ENCODE measurements around the gene P2RX7. TPM values are rescaled to one million over a fixed set of nuclear protein-coding genes. Genes with fewer than 3 reads are reported as not detected.

The P2RX7 gene
- total and polyA plus RNA-seq, 12 donors: 1.2 to 13.5 (median 6.2) TPM

GRCh38 chr12:121212875-121213274, 80.2 kb downstream of the P2RX7 start:
- Histone ChIP-seq H3K4me1 (replicated peaks in 1 of 2) (peaks cover 12 to 36% of the 10 kb centered on the region in 2 donors), H3K4me3 (no peak overlapping the region), H3K27ac (no peak overlapping the region), H3K36me3 (replicated peaks in 1 of 2) (peaks cover 0 to 7% of the 10 kb centered on the region in 2 donors), H3K27me3 (no peaks in the 10 kb centered on the region), H3K9me3 (replicated peaks in 1 of 3) (no peaks in the 10 kb centered on the region)
- DNase-seq: no peak
- WGBS, 4 donors: 85 to 100% (median 95%) methylated on average over 4 to 5 of the region's 5 CpGs
- intact Hi-C loops (cut with DNase I): no loop called here
- TF ChIP-seq, protein P1, sequence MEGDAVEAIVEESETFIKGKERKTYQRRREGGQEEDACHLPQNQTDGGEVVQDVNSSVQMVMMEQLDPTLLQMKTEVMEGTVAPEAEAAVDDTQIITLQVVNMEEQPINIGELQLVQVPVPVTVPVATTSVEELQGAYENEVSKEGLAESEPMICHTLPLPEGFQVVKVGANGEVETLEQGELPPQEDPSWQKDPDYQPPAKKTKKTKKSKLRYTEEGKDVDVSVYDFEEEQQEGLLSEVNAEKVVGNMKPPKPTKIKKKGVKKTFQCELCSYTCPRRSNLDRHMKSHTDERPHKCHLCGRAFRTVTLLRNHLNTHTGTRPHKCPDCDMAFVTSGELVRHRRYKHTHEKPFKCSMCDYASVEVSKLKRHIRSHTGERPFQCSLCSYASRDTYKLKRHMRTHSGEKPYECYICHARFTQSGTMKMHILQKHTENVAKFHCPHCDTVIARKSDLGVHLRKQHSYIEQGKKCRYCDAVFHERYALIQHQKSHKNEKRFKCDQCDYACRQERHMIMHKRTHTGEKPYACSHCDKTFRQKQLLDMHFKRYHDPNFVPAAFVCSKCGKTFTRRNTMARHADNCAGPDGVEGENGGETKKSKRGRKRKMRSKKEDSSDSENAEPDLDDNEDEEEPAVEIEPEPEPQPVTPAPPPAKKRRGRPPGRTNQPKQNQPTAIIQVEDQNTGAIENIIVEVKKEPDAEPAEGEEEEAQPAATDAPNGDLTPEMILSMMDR (IDR thresholded peaks at IDR 0.05): no peak
- no peak for TF ChIP-seq POLR2A (IDR thresholded peaks at IDR 0.05)

- peak in 2 of 7 donors; percentile 16 to 31 for DNase-seq
- Histone ChIP-seq H3K27ac (peak overlapping the region in 4 of 5 donors; percentile 30 to 74 (median 67)), H3K9me3 (replicated peaks in 1 of 3) (no peaks in the 10 kb centered on the region), H3K27me3 (no peaks in the 10 kb centered on the region), H3K4me1 (replicated peaks in 1 of 2) (peaks cover 12 to 36% of the 10 kb centered on the region in 2 donors), H3K36me3 (replicated peaks in 1 of 2) (peaks cover 0 to 11% of the 10 kb centered on the region in 2 donors), H3K4me3 (no peak overlapping the region)
- intact Hi-C loops (cut with DNase I): no loop called here
- no peak for TF ChIP-seq POLR2A (IDR thresholded peaks at IDR 0.05)
- 72 to 81% (median 77%) methylated on average over 11 of the region's 11 CpGs for WGBS, 4 donors
Measured at GRCh38 chr12:121214166-121214777, 81.6 kb downstream of the P2RX7 start.

- Histone ChIP-seq H3K27ac (peak overlapping the region in 4 of 5 donors; percentile 30 to 74 (median 67)), H3K9me3 (replicated peaks in 1 of 3) (no peaks in the 10 kb centered on the region), H3K4me1 (replicated peaks in 1 of 2) (peaks cover 12 to 41% of the 10 kb centered on the region in 2 donors), H3K4me3 (no peak overlapping the region), H3K36me3 (replicated peaks in 1 of 2) (peaks cover 0 to 11% of the 10 kb centered on the region in 2 donors), H3K27me3 (no peaks in the 10 kb centered on the region)
- intact Hi-C loops (cut with DNase I): no loop called here
- 44 to 50% (median 50%) methylated on average over 14 of the region's 14 CpGs for WGBS, 4 donors
- TF ChIP-seq, protein P1 (IDR thresholded peaks at IDR 0.05): no peak
- no peak for TF ChIP-seq POLR2A (IDR thresholded peaks at IDR 0.05)
- DNase-seq: peak; percentile 60 to 88 (median 75)
Measured at GRCh38 chr12:121214855-121215745, 82.4 kb downstream of the P2RX7 start.

DNA sequence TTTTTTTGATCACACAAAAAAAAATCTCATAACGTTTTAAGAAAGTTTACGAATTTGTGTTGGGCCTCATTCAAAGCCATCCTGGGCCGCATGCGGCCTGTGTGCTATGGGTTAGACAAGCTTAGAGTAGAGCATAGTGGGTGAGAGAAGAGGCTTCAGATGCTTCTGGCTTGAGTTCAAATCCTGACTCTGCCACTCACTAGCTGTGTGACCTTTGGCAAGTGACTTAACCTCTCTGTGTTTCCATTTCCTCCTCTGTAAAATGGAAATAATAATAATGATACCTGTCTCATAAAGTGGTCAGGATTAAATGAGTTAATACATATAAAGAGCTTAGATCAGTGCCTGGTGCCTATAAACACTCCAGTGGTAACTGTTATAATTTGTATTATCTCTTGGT, 83.4 kb downstream of the P2RX7 start:
- no peak overlapping the region for H3K27ac ChIP-seq

More for the DNA sequence above, 83.4 kb downstream of the P2RX7 start:
- Histone ChIP-seq H3K4me3 (no peak overlapping the region), H3K36me3 (replicated peaks in 1 of 2) (peaks cover 0 to 11% of the 10 kb centered on the region in 2 donors), H3K9me3 (replicated peaks in 1 of 3) (no peaks in the 10 kb centered on the region), H3K4me1 (replicated peaks in 1 of 2) (peaks cover 10 to 39% of the 10 kb centered on the region in 2 donors), H3K27me3 (no peaks in the 10 kb centered on the region)
- 95 to 98% (median 97%) methylated on average over 4 of the region's 4 CpGs for WGBS, 4 donors
- no peak for DNase-seq
- no peak for TF ChIP-seq POLR2A (IDR thresholded peaks at IDR 0.05)
- TF ChIP-seq, protein P1 (IDR thresholded peaks at IDR 0.05): no peak
- intact Hi-C loops (cut with DNase I): no loop called here

Data from adrenal gland (tissue), 12 donors.